Spleen (tissue), 11 donors: ENCODE results near the gene TSC22D1. TPM values are rescaled to one million over a fixed set of nuclear protein-coding genes. Genes with fewer than 3 reads are reported as not detected.

Source experiments
- DNase-seq: peaks from one replicate; pipeline ENCODE4 v3.0.0-alpha.2; 2020
- H3K27ac ChIP-seq, 8 donors: fragments of 200-600 bp; sonication (generic) in 7 of 8; 1 replicate in 4 of 8; 2 replicates in 4 of 8; pipeline versions ENCODE4 v1.5.0 to v1.8.0; 2016 to 2021; ENCODE audit warnings: inconsistent platforms in 4 of 8, mild to moderate bottlenecking in 4 of 8, moderate library complexity in 1 of 8
- H3K27me3 ChIP-seq, 7 donors: fragments of 200-600 bp; sonication (generic) in 6 of 7; replicated peaks in 1 of 7; 1 replicate in 4 of 7; 2 replicates in 3 of 7; pipeline versions ENCODE4 v1.5.0 to v1.8.0; 2016 to 2021; ENCODE audit warnings: inconsistent platforms in 3 of 7, mild to moderate bottlenecking in 1 of 7
- H3K36me3 ChIP-seq, 6 donors: fragments of 200-600 bp; sonication (generic) in 5 of 6; 1 replicate in 4 of 6; 2 replicates in 2 of 6; pipeline versions ENCODE4 v1.5.0 to v1.8.0; 2016 to 2021; ENCODE audit warnings: inconsistent platforms in 2 of 6
- H3K4me1 ChIP-seq, 6 donors: fragments of 200-600 bp; sonication (generic) in 5 of 6; 1 replicate in 3 of 6; 2 replicates in 3 of 6; pipeline versions ENCODE4 v1.5.0 to v1.8.0; 2016 to 2021; ENCODE audit warnings: inconsistent platforms in 3 of 6
- H3K4me3 ChIP-seq, 8 donors: fragments of 200-600 bp; sonication (generic) in 7 of 8; 1 replicate in 4 of 8; 2 replicates in 4 of 8; pipeline versions ENCODE4 v1.5.0 to v1.8.0; 2016 to 2021; ENCODE audit warnings: inconsistent platforms in 4 of 8, mild to moderate bottlenecking in 4 of 8, moderate library complexity in 2 of 8
- H3K9me3 ChIP-seq, 8 donors: fragments of 200-600 bp; sonication (generic) in 7 of 8; 1 replicate in 4 of 8; 2 replicates in 4 of 8; pipeline versions ENCODE4 v1.5.0 to v1.8.0; 2016 to 2021; ENCODE audit warnings: inconsistent platforms in 4 of 8
- POLR2A ChIP-seq, 3 donors: fragments of 450-650 bp; IDR thresholded peaks; one replicate each; pipeline ENCODE4 v1.5.1; 2017; ENCODE audit warnings: antibody characterized with exemption in 3 of 3, mild to moderate bottlenecking in 1 of 3
- POLR2AphosphoS5 ChIP-seq, 3 donors: sonication (generic); formaldehyde crosslinking; IDR thresholded peaks; one replicate each; pipeline ENCODE4 v1.5.1; 2017; ENCODE audit warnings: antibody characterized with exemption in 3 of 3
- WGBS, 5 donors: extraction: QIAGEN DNeasy Blood & Tissue Kit in 3 of 5; methylation state at CpG; one replicate each; pipeline versions ENCODE4 v1.1.5 to v1.1.7; 2013 to 2018; 5-methylcytosine and 5-hydroxymethylcytosine counted together
- intact Hi-C: fragments of 100-400 bp; cut with DNase I; formaldehyde crosslinking; loops from one replicate; pipeline ENCODE4 v1.15.0; 2023; ENCODE audit warnings: low total_unique reads
- polyA plus RNA-seq, 3 donors: library from polyadenylated mRNA; stranded (reverse); fragments of 200-250 nt; gene quantifications; one replicate each; pipeline ENCODE4 v1.2.1, GENCODE V29; 2013
- total RNA-seq, 7 donors: library from RNA; depleted of rRNA in 3 of 7; stranded (reverse); fragments of >200 nt in 3 of 7; fragmentation: NEBNext Ultra II Directional in 4 of 7; extraction: Animal tissue kit (Norgen Biotek cat#: 25700) in 4 of 7; gene quantifications; one replicate each; pipeline versions ENCODE4 v1.1.0 to v1.2.1, GENCODE V29; 2016 to 2021
- TF ChIP-seq, protein P1 (sequence below), 11 experiments: fragments of 200-600 bp in 7 of 11; fragments of 450-650 bp in 4 of 11; sonication (generic) in 4 of 11; IDR thresholded peaks in 8 of 11; conservative IDR thresholded peaks in 3 of 11; 1 replicate in 7 of 11; 2 replicates in 4 of 11; pipeline versions ENCODE4 v1.4.0 to v1.8.0; 2016 to 2021; ENCODE audit warnings: antibody characterized with exemption in 11 of 11, inconsistent platforms in 4 of 11, mild to moderate bottlenecking in 1 of 11
- donor health status: healthy with polysubstance abuse.
- donor health status: DM: no; HTN: no; CAD: no; lungs with moderate emphysema.
- donor health status: DM: no; HTN: no; CAD: no.
- donor health status: Bipolar disorder and iron deficiency.
- donor health status: healthy.
- donor health status: DM: no; HTN: no; CAD: no.
- donor health status: DM: yes; HTN: yes; CAD: no.

TSC22D1 gene
- total and polyA plus RNA-seq, 10 donors: 14.3 to 66.3 (median 42.6) TPM

DNA sequence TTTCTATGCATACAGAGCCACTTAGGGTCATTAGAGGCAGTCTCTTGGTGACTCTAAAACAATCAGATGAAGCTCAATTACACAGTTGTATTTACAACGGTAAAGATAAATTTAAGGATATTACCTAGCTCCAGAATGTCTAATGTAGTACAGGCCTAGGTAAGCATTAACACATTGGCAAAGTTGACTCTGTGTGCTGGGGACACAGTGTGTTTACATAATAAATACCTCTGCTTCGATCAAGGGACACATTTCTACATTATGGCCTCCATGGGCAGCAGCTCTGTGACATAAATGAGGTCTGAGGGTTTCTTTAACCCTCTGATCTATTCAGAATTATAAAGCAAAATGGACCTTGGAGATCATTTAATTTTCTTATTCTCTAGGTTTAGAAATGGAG lies 127.8 kb downstream of the TSC22D1 start:
- Histone ChIP-seq H3K9me3 (no peaks in the 10 kb centered on the region), H3K4me1 (no peaks in the 10 kb centered on the region), H3K36me3 (no peaks in the 10 kb centered on the region), H3K27me3 (no peaks in the 10 kb centered on the region), H3K4me3 (no peak overlapping the region), H3K27ac (no peak overlapping the region)
- intact Hi-C loops: no loop called here
- TF ChIP-seq, protein P1, sequence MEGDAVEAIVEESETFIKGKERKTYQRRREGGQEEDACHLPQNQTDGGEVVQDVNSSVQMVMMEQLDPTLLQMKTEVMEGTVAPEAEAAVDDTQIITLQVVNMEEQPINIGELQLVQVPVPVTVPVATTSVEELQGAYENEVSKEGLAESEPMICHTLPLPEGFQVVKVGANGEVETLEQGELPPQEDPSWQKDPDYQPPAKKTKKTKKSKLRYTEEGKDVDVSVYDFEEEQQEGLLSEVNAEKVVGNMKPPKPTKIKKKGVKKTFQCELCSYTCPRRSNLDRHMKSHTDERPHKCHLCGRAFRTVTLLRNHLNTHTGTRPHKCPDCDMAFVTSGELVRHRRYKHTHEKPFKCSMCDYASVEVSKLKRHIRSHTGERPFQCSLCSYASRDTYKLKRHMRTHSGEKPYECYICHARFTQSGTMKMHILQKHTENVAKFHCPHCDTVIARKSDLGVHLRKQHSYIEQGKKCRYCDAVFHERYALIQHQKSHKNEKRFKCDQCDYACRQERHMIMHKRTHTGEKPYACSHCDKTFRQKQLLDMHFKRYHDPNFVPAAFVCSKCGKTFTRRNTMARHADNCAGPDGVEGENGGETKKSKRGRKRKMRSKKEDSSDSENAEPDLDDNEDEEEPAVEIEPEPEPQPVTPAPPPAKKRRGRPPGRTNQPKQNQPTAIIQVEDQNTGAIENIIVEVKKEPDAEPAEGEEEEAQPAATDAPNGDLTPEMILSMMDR (IDR thresholded peaks at IDR 0.05 in 8 of 11, conservative IDR thresholded peaks at IDR 0.05 in 3 of 11): no peak
- TF ChIP-seq POLR2AphosphoS5 (IDR thresholded peaks at IDR 0.05): no peak
- no peak for TF ChIP-seq POLR2A (IDR thresholded peaks at IDR 0.05)
- 86 to 94% (median 89%) methylated on average over 2 of the region's 2 CpGs for WGBS, 5 donors
- no peak for DNase-seq

GRCh38 chr13:44447783-44448321 lies 128.3 kb downstream of the TSC22D1 start:
- intact Hi-C loops: no loop called here
- no peak for TF ChIP-seq POLR2AphosphoS5 (IDR thresholded peaks at IDR 0.05)
- no peak for TF ChIP-seq POLR2A (IDR thresholded peaks at IDR 0.05)
- TF ChIP-seq, protein P1 (IDR thresholded peaks at IDR 0.05 in 8 of 11, conservative IDR thresholded peaks at IDR 0.05 in 3 of 11): no peak
- no peaks in the 10 kb centered on the region for H3K27me3 ChIP-seq
- no peak overlapping the region for H3K27ac ChIP-seq
- no peaks in the 10 kb centered on the region for H3K4me1 ChIP-seq
- DNase-seq: no peak
- no peak overlapping the region for H3K4me3 ChIP-seq
- no peaks in the 10 kb centered on the region for H3K9me3 ChIP-seq
- no peaks in the 10 kb centered on the region for H3K36me3 ChIP-seq
- WGBS, 5 donors: 82 to 96% (median 89%) methylated on average over 2 of the region's 2 CpGs

- intact Hi-C loops: loop anchor here (5.0 kb wide), 1 partner anchor 388 kb away; no protein-coding TSS in a partner anchor
- peaks cover 9 to 38% (median 28%) of the 10 kb centered on the region in 6 donors for H3K4me1 ChIP-seq
- H3K9me3 ChIP-seq: no peaks in the 10 kb centered on the region
- WGBS, 5 donors: 77 to 88% (median 85%) methylated on average over 10 of the region's 10 CpGs
- H3K36me3 ChIP-seq: no peaks in the 10 kb centered on the region
- H3K4me3 ChIP-seq: no peak overlapping the region
- no peak for TF ChIP-seq POLR2A (IDR thresholded peaks at IDR 0.05)
- TF ChIP-seq, protein P1 (IDR thresholded peaks at IDR 0.05 in 8 of 11, conservative IDR thresholded peaks at IDR 0.05 in 3 of 11): no peak
- no peak for TF ChIP-seq POLR2AphosphoS5 (IDR thresholded peaks at IDR 0.05)
- peak overlapping the region in 1 of 8 donors; percentile 23 for H3K27ac ChIP-seq
- peaks cover 0 to 21% (median 0%) of the 10 kb centered on the region in 7 donors for H3K27me3 ChIP-seq
- no peak for DNase-seq
Observed at GRCh38 chr13:44440046-44440608, 136.0 kb downstream of the TSC22D1 start.

- H3K4me1 ChIP-seq: peaks cover 13 to 44% (median 32%) of the 10 kb centered on the region in 6 donors
- WGBS, 5 donors: 27 to 37% (median 34%) methylated on average over 4 of the region's 4 CpGs
- peaks cover 0 to 2% (median under 1%) of the 10 kb centered on the region in 6 donors for H3K36me3 ChIP-seq
- peak overlapping the region in 1 of 8 donors; percentile 23 for H3K27ac ChIP-seq
- intact Hi-C loops: loop anchor here (5.0 kb wide), 2 partner anchors 387 to 532 kb away; no protein-coding TSS in a partner anchor
- no peaks in the 10 kb centered on the region for H3K9me3 ChIP-seq
- DNase-seq: no peak
- peaks cover 0 to 21% (median 0%) of the 10 kb centered on the region in 7 donors for H3K27me3 ChIP-seq
- no peak overlapping the region for H3K4me3 ChIP-seq
- TF ChIP-seq, protein P1 (IDR thresholded peaks at IDR 0.05 in 8 of 11, conservative IDR thresholded peaks at IDR 0.05 in 3 of 11): no peak
- TF ChIP-seq POLR2AphosphoS5 (IDR thresholded peaks at IDR 0.05) (no peak), POLR2A (IDR thresholded peaks at IDR 0.05) (no peak)
Observed at GRCh38 chr13:44439452-44440024, 136.6 kb downstream of the TSC22D1 start.
